Caco-2 (cell line): ENCODE data around the gene ARHGAP15. TPM values are rescaled to one million over a fixed set of nuclear protein-coding genes. Genes with fewer than 3 reads are reported as not detected.

Experiments
- BruUV-seq: library from RNA; stranded (reverse); fragments of 400-500 nt; replicated peaks from 2 replicates; lab custom pipeline; 2021; lab: Mats Ljungman, UMichigan
- CTCF ChIA-PET: fragments of 300-600 bp; sonication (Branson Sonifier 250); formaldehyde crosslinking; loops from one replicate; lab custom pipeline; 2022; ENCODE audit warnings: antibody characterized with exemption; lab: Charles Lee
- POLR2A ChIA-PET: fragments of 300-600 bp; sonication (Branson Sonifier 250); formaldehyde crosslinking; loops from one replicate; lab custom pipeline; 2022; ENCODE audit warnings: antibody characterized with exemption; lab: Charles Lee
- DNase-seq, 2 experiments: peaks; one replicate each; pipeline versions ENCODE4 v3.0.0 to v3.0.0-alpha.2; 2020 to 2022
- H3K27me3 ChIP-seq: replicated peaks from 2 replicates; pipeline ENCODE4 v1.6.0; 2011; ENCODE audit warnings: low read length; ENCODE audit not compliant: control insufficient read depth, insufficient read depth
- H3K36me3 ChIP-seq: 2 replicates; pipeline ENCODE4 v1.5.1; 2011; ENCODE audit warnings: low read length; ENCODE audit not compliant: control insufficient read depth, insufficient read depth
- H3K4me1 ChIP-seq: fragments of 250-450 bp; sonication (Bioruptor Pico); 2 replicates; pipeline ENCODE4 v1.5.1; 2020; ENCODE audit warnings: mild to moderate bottlenecking
- H3K4me3 ChIP-seq: 2 replicates; pipeline ENCODE4 v1.5.1; 2011; ENCODE audit warnings: low read depth, mild to moderate bottlenecking, control low read depth, low read length
- H3K9me3 ChIP-seq: fragments of 250-450 bp; sonication (Bioruptor Pico); 2 replicates; pipeline ENCODE4 v1.5.1; 2020; ENCODE audit warnings: mild to moderate bottlenecking, moderate library complexity
- H3K27ac Mint-ChIP-seq: one replicate; pipeline ENCODE4 v1.8.0; 2022; ENCODE audit warnings: mixed read lengths; ENCODE audit not compliant: unreplicated experiment
- H3K27me3 Mint-ChIP-seq: one replicate; pipeline ENCODE4 v1.8.0; 2022; ENCODE audit warnings: mixed read lengths; ENCODE audit not compliant: insufficient read depth, unreplicated experiment
- H3K36me3 Mint-ChIP-seq: one replicate; pipeline ENCODE4 v1.8.0; 2022; ENCODE audit warnings: mild to moderate bottlenecking, mixed read lengths; ENCODE audit not compliant: insufficient read depth, unreplicated experiment
- H3K4me1 Mint-ChIP-seq: one replicate; pipeline ENCODE4 v1.8.0; 2022; ENCODE audit warnings: low read depth, mixed read lengths; ENCODE audit not compliant: unreplicated experiment
- H3K4me3 Mint-ChIP-seq: one replicate; pipeline ENCODE4 v1.8.0; 2022; ENCODE audit warnings: mild to moderate bottlenecking, moderate library complexity, mixed read lengths; ENCODE audit not compliant: unreplicated experiment
- H3K9me3 Mint-ChIP-seq: one replicate; pipeline ENCODE4 v1.8.0; 2022; ENCODE audit warnings: mixed read lengths; ENCODE audit not compliant: unreplicated experiment
- CTCF ChIP-seq, 2 experiments: fragments of 200-600 bp in 1 of 2; IDR thresholded peaks; 1 replicate in 1 of 2; 2 replicates in 1 of 2; pipeline versions ENCODE4 v1.5.1 to v1.8.0; 2011 to 2022; ENCODE audit warnings: antibody characterized with exemption in 1 of 2, control low read depth in 1 of 2, inconsistent platforms in 1 of 2, low read depth in 1 of 2, low read length in 1 of 2, mild to moderate bottlenecking in 1 of 2, moderate library complexity in 1 of 2; ENCODE audit not compliant: insufficient read depth in 1 of 2, severe bottlenecking in 1 of 2, unreplicated experiment in 1 of 2
- intact Hi-C: fragments of 100-400 bp; cut with micrococcal nuclease; formaldehyde crosslinking; loops from one replicate; pipeline ENCODE4 v1.10.0; 2022; ENCODE audit not compliant: unreplicated experiment
- total RNA-seq: library from RNA; stranded (reverse); gene quantifications from 2 replicates; pipeline ENCODE4 v1.2.3, GENCODE V29; 2022

Gene ARHGAP15
- total RNA-seq, 1 experiment from 2014 or later = not detected

DNA sequence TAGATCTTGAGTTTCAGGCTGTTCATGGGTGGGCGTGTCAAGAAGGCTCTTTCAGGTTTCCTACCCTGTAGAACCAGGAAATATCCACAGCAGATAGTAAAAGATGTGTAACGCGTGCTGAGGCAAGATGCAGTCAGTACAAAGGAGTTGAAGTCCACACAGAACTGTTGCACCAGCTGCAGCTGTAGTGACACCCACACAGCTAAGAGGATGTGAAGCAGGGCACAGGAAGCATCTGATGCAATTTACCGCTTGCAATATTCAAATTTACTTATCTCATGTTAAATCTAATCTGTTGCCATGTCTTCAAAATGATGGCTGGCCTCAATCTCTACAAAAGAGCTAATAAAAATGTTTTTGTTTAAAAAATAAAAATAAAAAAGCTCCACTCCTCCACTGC, 132.8 kb downstream of the ARHGAP15 start:
- no peaks in the 10 kb centered on the region for H3K4me1 ChIP-seq
- no TSS peak for BruUV-seq
- POLR2A ChIA-PET = no interaction called here
- Mint-ChIP-seq H3K9me3 (no peaks in the 10 kb centered on the region), H3K27ac (no peak overlapping the region), H3K27me3 (peaks cover 6% of the 10 kb centered on the region), H3K4me3 (no peak overlapping the region), H3K4me1 (no peaks in the 10 kb centered on the region), H3K36me3 (no peaks in the 10 kb centered on the region)
- DNase-seq = no peak
- no peaks in the 10 kb centered on the region for H3K36me3 ChIP-seq
- CTCF ChIA-PET = interaction anchor here (0.7 kb wide), 2 partner anchors 20 to 81 kb away, joined by 3 to 4 read pairs; no protein-coding TSS in a partner anchor
- H3K4me3 ChIP-seq = no peak overlapping the region
- H3K27me3 ChIP-seq = no peaks in the 10 kb centered on the region
- intact Hi-C loops = no loop called here
- TF ChIP-seq CTCF (IDR thresholded peaks at IDR 0.05; ENCODE audit: insufficient read depth in 1 of 2, low read depth in 1 of 2, low read length in 1 of 2, severe bottlenecking in 1 of 2, unreplicated experiment in 1 of 2) = no peak
- no peaks in the 10 kb centered on the region for H3K9me3 ChIP-seq

DNA sequence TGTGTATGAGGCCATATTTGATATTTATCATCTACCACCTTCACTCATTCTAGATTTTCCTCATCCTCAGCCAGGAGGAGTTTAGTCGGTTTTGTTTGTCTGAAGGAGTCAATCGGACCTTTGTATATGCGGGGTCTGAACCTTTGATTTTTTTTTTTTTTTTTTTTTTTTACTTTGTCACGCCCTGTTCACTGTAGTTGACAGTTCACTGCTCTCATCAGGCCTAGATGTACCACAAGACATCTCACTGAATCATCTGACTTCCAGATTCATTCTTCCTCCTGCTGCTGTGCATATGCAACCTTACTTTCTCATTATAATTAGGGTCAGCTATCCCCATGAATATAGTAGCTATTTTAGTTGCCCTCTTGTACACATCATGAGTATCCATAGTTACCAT, 133.2 kb downstream of the ARHGAP15 start:
- H3K4me1 Mint-ChIP-seq = no peaks in the 10 kb centered on the region
- no peak for TF ChIP-seq CTCF (IDR thresholded peaks at IDR 0.05; ENCODE audit: insufficient read depth in 1 of 2, low read depth in 1 of 2, low read length in 1 of 2, severe bottlenecking in 1 of 2, unreplicated experiment in 1 of 2)
- ChIA-PET CTCF (interaction anchor here (0.7 kb wide), 1 partner anchor 20 kb away, joined by 4 read pairs; no protein-coding TSS in a partner anchor), POLR2A (no interaction called here)
- no peak overlapping the region for H3K4me3 Mint-ChIP-seq
- intact Hi-C loops = no loop called here
- H3K36me3 Mint-ChIP-seq = no peaks in the 10 kb centered on the region
- no peaks in the 10 kb centered on the region for H3K9me3 Mint-ChIP-seq
- Histone ChIP-seq H3K27me3 (no peaks in the 10 kb centered on the region), H3K36me3 (no peaks in the 10 kb centered on the region), H3K4me1 (no peaks in the 10 kb centered on the region), H3K4me3 (no peak overlapping the region), H3K9me3 (no peaks in the 10 kb centered on the region)
- H3K27ac Mint-ChIP-seq = no peak overlapping the region
- no TSS peak for BruUV-seq
- DNase-seq = no peak
- peaks cover 6% of the 10 kb centered on the region for H3K27me3 Mint-ChIP-seq

GRCh38 chr2:143263066-143263625, 133.9 kb downstream of the ARHGAP15 start:
- Histone ChIP-seq H3K27me3 (no peaks in the 10 kb centered on the region), H3K9me3 (no peaks in the 10 kb centered on the region), H3K4me1 (no peaks in the 10 kb centered on the region), H3K4me3 (no peak overlapping the region), H3K36me3 (no peaks in the 10 kb centered on the region)
- Mint-ChIP-seq H3K36me3 (no peaks in the 10 kb centered on the region), H3K9me3 (no peaks in the 10 kb centered on the region), H3K4me3 (no peak overlapping the region), H3K27ac (no peak overlapping the region), H3K27me3 (peaks cover 6% of the 10 kb centered on the region), H3K4me1 (no peaks in the 10 kb centered on the region)
- intact Hi-C loops = no loop called here
- CTCF ChIA-PET = no interaction called here
- peak in 1 of 2 experiments; percentile 5 for TF ChIP-seq CTCF (IDR thresholded peaks at IDR 0.05; ENCODE audit: insufficient read depth in 1 of 2, low read depth in 1 of 2, low read length in 1 of 2, severe bottlenecking in 1 of 2, unreplicated experiment in 1 of 2)
- no TSS peak for BruUV-seq
- POLR2A ChIA-PET = no interaction called here
- no peak for DNase-seq
